ENCODE data around the gene PITPNM2.
A peak's percentile ranks its signal among the peaks of the same experiment; 100 is the strongest.

Gene PITPNM2

DNA sequence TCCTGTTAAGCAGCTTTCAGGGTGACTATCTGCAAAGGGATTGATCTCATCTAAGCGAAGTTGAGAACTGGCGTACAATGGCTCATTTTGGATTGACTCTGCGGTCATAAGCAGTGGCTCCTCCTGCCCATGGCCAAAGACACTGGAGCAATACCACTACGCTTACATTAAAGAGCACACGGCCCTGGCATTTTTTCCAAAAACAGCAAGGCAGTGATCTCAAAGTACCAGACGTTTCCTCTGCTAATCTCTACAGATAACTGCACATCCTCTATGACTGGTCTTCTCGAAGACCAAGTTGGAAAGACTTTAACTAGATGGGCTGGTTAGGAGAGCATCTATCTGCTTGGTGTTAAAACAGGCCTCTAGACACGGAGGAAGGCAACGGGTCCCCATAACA lies 2.7 kb downstream of the PITPNM2 start:
- H3K27ac ChIP-seq (ENCODE audit: low read depth in 2 of 2, low read length in 2 of 2), result no peak overlapping the region
- H3K4me3 ChIP-seq (ENCODE audit: low read length in 2 of 2), result no peak overlapping the region
- H3K4me1 ChIP-seq (ENCODE audit: control insufficient read depth in 2 of 2, insufficient read depth in 2 of 2, low read length in 2 of 2), result peaks cover 14 to 26% of the 10 kb centered on the region in 2 donors
- no peaks in the 10 kb centered on the region for H3K36me3 ChIP-seq (ENCODE audit: control insufficient read depth in 2 of 2, insufficient read depth in 2 of 2, low read length in 2 of 2)
- H3K9me3 ChIP-seq (ENCODE audit: control insufficient read depth in 2 of 2, low read length in 2 of 2), result no peaks in the 10 kb centered on the region
- no peak overlapping the region for H3K9ac ChIP-seq (ENCODE audit: low read depth in 1 of 2, low read length in 2 of 2)
- H3K27me3 ChIP-seq (ENCODE audit: control insufficient read depth in 2 of 2, insufficient read depth in 2 of 2, low read length in 2 of 2), result no peaks in the 10 kb centered on the region

DNA sequence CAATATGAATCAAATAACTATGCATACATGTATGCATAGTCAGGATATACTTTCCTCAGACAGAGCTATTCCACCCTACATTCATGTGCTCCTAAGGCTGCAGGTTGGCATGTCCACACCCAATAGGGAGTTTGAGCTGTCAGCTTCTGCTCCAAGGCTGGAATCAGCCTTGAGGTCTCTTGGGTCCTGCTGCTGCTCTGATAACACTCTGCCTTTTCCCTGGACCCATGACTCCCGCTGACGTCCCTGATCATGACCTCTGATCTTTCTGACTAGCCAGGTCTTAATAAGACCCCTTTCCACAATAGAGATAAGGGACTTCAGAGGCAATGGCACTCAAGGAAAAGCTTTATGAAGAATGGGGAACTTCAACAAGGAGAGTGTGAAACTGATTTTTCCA lies 5.7 kb downstream of the PITPNM2 start:
- H3K27me3 ChIP-seq (ENCODE audit: control insufficient read depth in 2 of 2, insufficient read depth in 2 of 2, low read length in 2 of 2), result no peaks in the 10 kb centered on the region
- no peak overlapping the region for H3K9ac ChIP-seq (ENCODE audit: low read depth in 1 of 2, low read length in 2 of 2)
- H3K27ac ChIP-seq (ENCODE audit: low read depth in 2 of 2, low read length in 2 of 2), result no peak overlapping the region
- H3K4me1 ChIP-seq (ENCODE audit: control insufficient read depth in 2 of 2, insufficient read depth in 2 of 2, low read length in 2 of 2), result peaks cover 34 to 51% of the 10 kb centered on the region in 2 donors
- H3K36me3 ChIP-seq (ENCODE audit: control insufficient read depth in 2 of 2, insufficient read depth in 2 of 2, low read length in 2 of 2), result no peaks in the 10 kb centered on the region
- no peak overlapping the region for H3K4me3 ChIP-seq (ENCODE audit: low read length in 2 of 2)
- no peaks in the 10 kb centered on the region for H3K9me3 ChIP-seq (ENCODE audit: control insufficient read depth in 2 of 2, low read length in 2 of 2)

DNA sequence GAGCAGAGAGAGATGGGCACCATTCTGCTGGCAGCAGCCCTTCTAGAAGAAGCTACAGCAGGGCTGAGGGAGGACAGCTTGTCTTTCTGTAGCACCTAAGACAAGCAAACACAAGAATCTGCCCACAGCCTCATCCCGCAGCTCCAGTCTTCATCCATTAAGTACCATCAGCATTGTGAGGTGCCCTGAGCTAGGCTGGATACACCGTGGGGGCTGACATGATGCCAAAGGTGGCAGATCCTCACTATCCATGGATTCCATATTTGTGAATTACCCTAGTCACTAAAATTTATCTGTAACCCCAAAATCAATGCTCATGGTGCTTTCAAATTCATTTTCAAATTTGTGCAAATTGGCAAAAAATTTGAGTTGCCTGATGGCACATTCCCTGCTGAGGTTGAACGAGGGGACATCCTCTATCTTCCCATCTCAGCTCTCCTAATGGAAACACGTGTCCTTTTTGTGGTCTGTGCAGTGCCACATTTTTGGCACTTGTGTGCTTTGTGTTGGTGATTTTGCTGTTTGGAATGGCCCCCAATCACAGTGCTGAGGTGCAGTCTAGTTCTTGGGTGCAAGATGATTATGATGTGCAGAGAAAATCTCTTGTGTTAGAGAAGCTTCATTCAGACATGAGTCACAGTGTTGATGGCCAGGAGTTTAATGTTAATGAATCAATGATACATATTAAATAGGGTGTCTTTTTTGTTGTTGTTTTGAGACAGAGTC lies 7.0 kb downstream of the PITPNM2 start:
- Histone ChIP-seq H3K4me1 (ENCODE audit: control insufficient read depth in 2 of 2, insufficient read depth in 2 of 2, low read length in 2 of 2) (peaks cover 32 to 46% of the 10 kb centered on the region in 2 donors), H3K27ac (ENCODE audit: low read depth in 2 of 2, low read length in 2 of 2) (peak overlapping the region; percentile 80 to 86), H3K9me3 (ENCODE audit: control insufficient read depth in 2 of 2, low read length in 2 of 2) (no peaks in the 10 kb centered on the region), H3K36me3 (ENCODE audit: control insufficient read depth in 2 of 2, insufficient read depth in 2 of 2, low read length in 2 of 2) (no peaks in the 10 kb centered on the region), H3K27me3 (ENCODE audit: control insufficient read depth in 2 of 2, insufficient read depth in 2 of 2, low read length in 2 of 2) (no peaks in the 10 kb centered on the region), H3K9ac (ENCODE audit: low read depth in 1 of 2, low read length in 2 of 2) (no peak overlapping the region), H3K4me3 (ENCODE audit: low read length in 2 of 2) (no peak overlapping the region)

DNA sequence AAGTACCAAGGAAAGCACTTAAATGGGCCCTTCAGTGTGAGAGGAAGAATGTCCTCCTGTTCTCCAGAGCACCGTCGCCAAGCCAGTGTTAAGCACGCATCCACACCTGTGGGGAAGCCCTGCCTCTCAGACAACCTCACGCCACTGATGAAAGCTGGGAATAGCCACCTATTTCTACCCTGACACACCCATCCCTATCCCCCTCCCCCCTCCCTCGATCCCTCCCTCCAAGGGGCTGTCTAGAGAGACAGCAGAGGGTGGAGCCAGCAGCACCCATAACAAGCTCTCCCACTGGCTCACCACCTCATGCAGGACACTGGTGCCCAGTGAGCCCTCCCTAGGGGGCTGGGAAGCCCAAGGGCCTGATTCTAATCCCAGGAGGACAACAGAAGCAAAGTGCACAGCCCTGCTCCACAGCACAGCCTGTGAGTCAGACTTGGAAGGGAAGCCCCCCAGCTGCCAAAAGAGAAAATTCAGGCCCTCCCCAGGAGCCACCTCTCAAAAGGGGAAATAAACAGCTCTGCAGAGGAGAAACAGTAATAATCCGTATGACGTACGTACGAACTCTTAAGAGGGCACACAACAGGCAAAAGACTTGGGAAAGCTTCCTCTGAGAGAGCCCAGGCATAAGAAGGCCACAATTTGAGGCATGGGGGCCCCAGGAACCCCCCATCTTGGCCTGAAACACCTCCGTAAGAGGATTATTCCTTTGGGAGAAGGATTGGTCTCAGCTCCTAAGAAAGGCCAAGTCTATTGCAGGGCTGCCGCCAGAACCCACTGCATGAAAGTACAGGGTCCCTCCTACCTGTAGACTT lies 7.8 kb downstream of the PITPNM2 start:
- no peaks in the 10 kb centered on the region for H3K36me3 ChIP-seq (ENCODE audit: control insufficient read depth in 2 of 2, insufficient read depth in 2 of 2, low read length in 2 of 2)
- H3K9ac ChIP-seq (ENCODE audit: low read depth in 1 of 2, low read length in 2 of 2), result peak overlapping the region in 1 of 2 donors; percentile 3
- peak overlapping the region; percentile 80 to 86 for H3K27ac ChIP-seq (ENCODE audit: low read depth in 2 of 2, low read length in 2 of 2)
- no peaks in the 10 kb centered on the region for H3K27me3 ChIP-seq (ENCODE audit: control insufficient read depth in 2 of 2, insufficient read depth in 2 of 2, low read length in 2 of 2)
- no peak overlapping the region for H3K4me3 ChIP-seq (ENCODE audit: low read length in 2 of 2)
- H3K4me1 ChIP-seq (ENCODE audit: control insufficient read depth in 2 of 2, insufficient read depth in 2 of 2, low read length in 2 of 2), result peaks cover 32 to 44% of the 10 kb centered on the region in 2 donors
- H3K9me3 ChIP-seq (ENCODE audit: control insufficient read depth in 2 of 2, low read length in 2 of 2), result no peaks in the 10 kb centered on the region

DNA sequence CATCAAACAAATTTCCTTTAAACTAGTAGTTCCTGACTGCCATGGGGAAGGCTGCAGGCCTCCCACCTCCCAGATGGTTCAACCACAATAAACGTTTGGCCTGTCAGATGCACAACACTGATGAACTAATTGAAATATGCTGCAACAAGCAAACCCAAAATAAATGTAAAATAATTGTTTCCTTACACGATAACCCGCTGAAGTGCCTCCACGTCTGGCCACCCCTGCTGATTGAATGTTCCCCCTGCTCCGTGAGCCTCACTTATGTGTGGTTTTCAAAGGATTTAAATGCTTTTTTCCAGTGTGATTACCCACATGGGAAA lies 8.4 kb downstream of the PITPNM2 start:
- no peaks in the 10 kb centered on the region for H3K36me3 ChIP-seq (ENCODE audit: control insufficient read depth in 2 of 2, insufficient read depth in 2 of 2, low read length in 2 of 2)
- peak overlapping the region in 1 of 2 donors; percentile 33 for H3K4me3 ChIP-seq (ENCODE audit: low read length in 2 of 2)
- H3K9ac ChIP-seq (ENCODE audit: low read depth in 1 of 2, low read length in 2 of 2), result peak overlapping the region in 1 of 2 donors; percentile 36
- peaks cover 32 to 42% of the 10 kb centered on the region in 2 donors for H3K4me1 ChIP-seq (ENCODE audit: control insufficient read depth in 2 of 2, insufficient read depth in 2 of 2, low read length in 2 of 2)
- no peaks in the 10 kb centered on the region for H3K9me3 ChIP-seq (ENCODE audit: control insufficient read depth in 2 of 2, low read length in 2 of 2)
- H3K27me3 ChIP-seq (ENCODE audit: control insufficient read depth in 2 of 2, insufficient read depth in 2 of 2, low read length in 2 of 2), result no peaks in the 10 kb centered on the region
- H3K27ac ChIP-seq (ENCODE audit: low read depth in 2 of 2, low read length in 2 of 2), result peak overlapping the region; percentile 80 to 86

DNA sequence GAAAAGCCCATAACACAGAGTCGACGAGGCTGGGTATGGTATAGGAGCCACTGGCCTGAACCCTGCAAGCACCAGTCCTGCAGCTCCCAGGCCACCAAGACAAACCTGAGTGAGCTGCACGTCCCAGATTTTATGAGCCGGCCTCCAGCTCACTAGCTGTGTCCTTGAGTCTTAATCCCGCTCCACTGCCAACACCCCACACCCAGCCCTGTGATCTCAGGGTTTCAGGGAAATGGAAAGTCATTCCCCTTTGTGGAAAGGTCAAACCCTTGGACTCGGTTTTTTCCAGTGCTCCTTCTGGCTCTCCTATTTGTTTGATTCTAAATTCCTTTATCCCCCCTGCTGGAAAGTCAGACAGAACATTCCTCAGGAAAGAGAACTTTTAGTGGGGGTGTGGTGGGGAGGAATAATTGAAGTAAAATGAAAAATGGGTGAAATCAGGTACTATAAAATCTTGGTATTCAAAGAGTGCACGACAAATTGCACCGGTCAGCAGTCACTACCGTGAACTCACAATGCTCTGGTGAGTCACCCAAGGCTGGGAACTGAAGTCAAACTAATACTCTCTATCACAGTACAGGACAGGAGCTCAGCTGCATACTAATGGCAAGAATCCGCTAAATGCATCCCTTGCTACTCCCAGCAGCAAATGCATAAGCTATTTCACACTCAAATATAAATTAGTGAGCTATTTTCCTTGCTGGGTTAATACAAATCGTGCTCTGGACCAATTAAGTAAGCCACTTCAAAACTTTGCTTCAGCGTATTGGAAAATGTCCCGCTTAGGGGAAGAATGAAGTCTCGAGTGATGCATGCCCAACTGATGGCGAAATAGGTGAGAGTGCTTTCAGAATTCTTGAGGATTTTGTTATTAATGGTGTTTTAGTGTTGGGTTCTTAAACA lies 9.0 kb downstream of the PITPNM2 start:
- no peaks in the 10 kb centered on the region for H3K27me3 ChIP-seq (ENCODE audit: control insufficient read depth in 2 of 2, insufficient read depth in 2 of 2, low read length in 2 of 2)
- peak overlapping the region; percentile 14 to 37 for H3K4me3 ChIP-seq (ENCODE audit: low read length in 2 of 2)
- H3K36me3 ChIP-seq (ENCODE audit: control insufficient read depth in 2 of 2, insufficient read depth in 2 of 2, low read length in 2 of 2), result no peaks in the 10 kb centered on the region
- peak overlapping the region; percentile 36 to 57 for H3K9ac ChIP-seq (ENCODE audit: low read depth in 1 of 2, low read length in 2 of 2)
- no peaks in the 10 kb centered on the region for H3K9me3 ChIP-seq (ENCODE audit: control insufficient read depth in 2 of 2, low read length in 2 of 2)
- H3K27ac ChIP-seq (ENCODE audit: low read depth in 2 of 2, low read length in 2 of 2), result peak overlapping the region; percentile 80 to 86
- H3K4me1 ChIP-seq (ENCODE audit: control insufficient read depth in 2 of 2, insufficient read depth in 2 of 2, low read length in 2 of 2), result peaks cover 32 to 42% of the 10 kb centered on the region in 2 donors

DNA sequence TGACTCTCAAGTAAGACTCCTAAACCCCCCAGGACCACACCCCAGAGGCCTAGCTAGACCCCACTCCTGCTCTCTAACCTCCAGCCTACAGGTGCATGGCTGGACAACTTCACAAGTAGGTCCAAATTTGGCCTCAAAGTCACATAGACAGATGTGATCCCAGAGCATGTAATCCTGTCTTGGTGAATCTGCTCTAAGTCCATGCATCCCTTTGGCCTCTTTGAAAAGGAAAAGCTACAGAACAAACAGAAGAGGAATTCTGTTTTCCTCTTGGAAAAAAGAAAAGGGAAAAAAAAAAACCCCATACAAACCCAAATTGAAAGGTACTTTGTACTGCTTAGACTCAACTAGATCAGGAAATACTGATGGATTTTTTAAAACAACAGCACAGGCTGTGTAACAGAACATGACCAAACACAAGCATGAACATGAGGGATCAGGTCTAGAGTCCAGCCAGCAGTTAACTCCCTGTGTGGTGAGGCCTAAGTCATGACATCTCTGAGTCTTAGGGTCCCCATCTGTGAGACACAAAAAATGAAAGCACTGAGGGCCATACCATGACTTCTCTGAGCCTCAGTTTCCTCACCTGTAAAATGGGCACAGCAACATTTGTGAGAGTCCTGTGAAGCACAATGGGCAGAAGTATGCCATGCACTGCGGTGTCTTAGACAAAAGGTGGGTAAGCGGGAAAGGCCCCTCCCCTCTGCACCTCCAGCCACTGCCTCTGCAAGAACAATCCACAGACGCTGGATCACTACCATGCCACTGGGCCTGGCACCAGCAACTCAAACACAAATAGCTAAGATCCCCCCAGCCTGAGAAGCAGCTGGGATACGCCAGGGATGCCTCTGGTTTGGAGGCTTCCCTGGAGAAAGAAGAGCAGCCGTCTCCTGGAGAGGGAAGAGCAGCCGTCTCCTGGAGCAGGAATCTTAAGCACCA lies 9.9 kb downstream of the PITPNM2 start:
- peak overlapping the region; percentile 26 to 57 for H3K9ac ChIP-seq (ENCODE audit: low read depth in 1 of 2, low read length in 2 of 2)
- peaks cover 32 to 42% of the 10 kb centered on the region in 2 donors for H3K4me1 ChIP-seq (ENCODE audit: control insufficient read depth in 2 of 2, insufficient read depth in 2 of 2, low read length in 2 of 2)
- H3K27ac ChIP-seq (ENCODE audit: low read depth in 2 of 2, low read length in 2 of 2), result peak overlapping the region; percentile 80 to 86
- H3K9me3 ChIP-seq (ENCODE audit: control insufficient read depth in 2 of 2, low read length in 2 of 2), result no peaks in the 10 kb centered on the region
- no peaks in the 10 kb centered on the region for H3K36me3 ChIP-seq (ENCODE audit: control insufficient read depth in 2 of 2, insufficient read depth in 2 of 2, low read length in 2 of 2)
- no peaks in the 10 kb centered on the region for H3K27me3 ChIP-seq (ENCODE audit: control insufficient read depth in 2 of 2, insufficient read depth in 2 of 2, low read length in 2 of 2)
- peak overlapping the region; percentile 14 to 37 for H3K4me3 ChIP-seq (ENCODE audit: low read length in 2 of 2)

DNA sequence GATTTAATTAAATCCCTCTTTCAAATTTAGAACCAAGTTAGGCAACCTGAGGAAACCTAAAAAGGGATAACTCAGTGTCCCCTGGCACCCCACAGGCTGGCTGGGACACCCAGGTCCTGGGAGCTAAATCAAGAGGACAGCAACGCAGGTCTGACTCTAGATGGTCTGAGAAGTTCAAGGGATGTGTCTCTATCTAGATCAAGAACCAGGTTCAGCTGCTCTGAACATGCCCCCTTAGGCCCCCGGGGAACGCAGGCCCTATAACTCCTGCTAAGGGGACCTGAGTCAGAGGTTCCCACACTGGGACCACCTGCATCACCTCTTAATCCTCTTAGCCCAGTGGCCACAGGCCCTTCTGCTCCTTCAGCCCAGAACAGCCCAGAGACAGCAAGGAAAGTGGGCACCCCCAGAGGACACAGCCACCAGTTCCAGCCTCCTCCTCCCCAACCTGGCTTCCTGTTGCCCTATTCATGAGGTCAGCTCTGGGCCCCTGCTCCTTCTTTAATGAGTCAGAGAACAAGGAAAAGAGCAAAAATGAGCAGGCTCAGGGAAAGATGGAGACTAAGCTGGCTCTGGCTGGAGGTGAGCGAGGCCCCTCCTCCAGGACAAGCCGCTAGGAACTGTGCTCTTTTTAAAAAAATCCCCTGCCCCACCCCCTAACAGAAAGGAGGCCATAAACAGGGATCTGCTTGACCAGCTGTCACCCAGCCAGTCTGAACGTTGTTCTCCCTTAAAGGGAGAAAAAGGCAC lies 10.8 kb downstream of the PITPNM2 start:
- peaks cover 32 to 42% of the 10 kb centered on the region in 2 donors for H3K4me1 ChIP-seq (ENCODE audit: control insufficient read depth in 2 of 2, insufficient read depth in 2 of 2, low read length in 2 of 2)
- H3K4me3 ChIP-seq (ENCODE audit: low read length in 2 of 2), result no peak overlapping the region
- H3K27me3 ChIP-seq (ENCODE audit: control insufficient read depth in 2 of 2, insufficient read depth in 2 of 2, low read length in 2 of 2), result no peaks in the 10 kb centered on the region
- H3K9ac ChIP-seq (ENCODE audit: low read depth in 1 of 2, low read length in 2 of 2), result peak overlapping the region in 1 of 2 donors; percentile 13
- no peaks in the 10 kb centered on the region for H3K9me3 ChIP-seq (ENCODE audit: control insufficient read depth in 2 of 2, low read length in 2 of 2)
- peak overlapping the region; percentile 80 to 86 for H3K27ac ChIP-seq (ENCODE audit: low read depth in 2 of 2, low read length in 2 of 2)
- no peaks in the 10 kb centered on the region for H3K36me3 ChIP-seq (ENCODE audit: control insufficient read depth in 2 of 2, insufficient read depth in 2 of 2, low read length in 2 of 2)

DNA sequence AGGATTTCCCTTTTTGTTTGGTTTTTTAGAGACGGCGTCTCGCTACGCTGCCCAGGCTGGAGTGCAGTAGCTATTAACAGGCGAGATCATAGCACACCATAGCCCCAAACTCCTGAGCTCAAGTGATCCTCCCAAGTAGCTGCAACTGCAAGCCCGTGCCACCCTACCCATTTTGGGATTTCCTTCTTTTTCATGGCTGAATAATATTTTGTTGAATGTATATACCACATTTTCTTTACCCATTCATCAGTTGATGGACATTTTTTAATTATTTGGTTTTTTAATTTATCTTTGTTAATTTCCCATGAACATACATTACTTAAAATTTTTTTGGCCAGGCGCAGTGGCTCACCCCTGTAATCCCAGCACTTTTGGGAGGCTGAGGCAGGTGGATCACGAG lies 15.2 kb downstream of the PITPNM2 start:
- Histone ChIP-seq H3K9me3 (ENCODE audit: control insufficient read depth in 2 of 2, low read length in 2 of 2) (no peaks in the 10 kb centered on the region), H3K27ac (ENCODE audit: low read depth in 2 of 2, low read length in 2 of 2) (no peak overlapping the region), H3K4me3 (ENCODE audit: low read length in 2 of 2) (no peak overlapping the region), H3K27me3 (ENCODE audit: control insufficient read depth in 2 of 2, insufficient read depth in 2 of 2, low read length in 2 of 2) (no peaks in the 10 kb centered on the region), H3K36me3 (ENCODE audit: control insufficient read depth in 2 of 2, insufficient read depth in 2 of 2, low read length in 2 of 2) (no peaks in the 10 kb centered on the region), H3K4me1 (ENCODE audit: control insufficient read depth in 2 of 2, insufficient read depth in 2 of 2, low read length in 2 of 2) (peaks cover 25 to 29% of the 10 kb centered on the region in 2 donors), H3K9ac (ENCODE audit: low read depth in 1 of 2, low read length in 2 of 2) (no peak overlapping the region)
